GM23248 (cell line): ENCODE measurements around the gene RBPJL.

Experiments
- EZH2 ChIP-seq: fragments of 200-600 bp; sonication (generic); IDR thresholded peaks from 2 replicates; pipeline ENCODE4 v1.6.1; 2018; ENCODE audit warnings: antibody characterized with exemption, mild to moderate bottlenecking; ENCODE audit not compliant: insufficient read depth, poor library complexity, severe bottlenecking
- EZH2phosphoT487 ChIP-seq: fragments of 200-600 bp; sonication (generic); IDR thresholded peaks from 2 replicates; pipeline ENCODE4 v1.6.1; 2018; ENCODE audit warnings: antibody characterized with exemption, moderate library complexity, mild to moderate bottlenecking, low read depth; ENCODE audit not compliant: insufficient read depth

GRCh38 chr20:45258259-45258658, 48.4 kb upstream of the RBPJL start:
- TF ChIP-seq EZH2: no peak
- TF ChIP-seq EZH2phosphoT487: no peak
